Measurements from ENCODE around the gene TMEM80. TPM values are rescaled to one million over a fixed set of nuclear protein-coding genes. Genes with fewer than 3 reads are reported as not detected.
"Not testable (repeated sequence)": the region's sequence is repeated elsewhere in the genome, so short reads cannot be mapped to it uniquely, and the experiment has no call there.

The TMEM80 gene
- 10 to 100 TPM; 31.0 to 38.4 (median 33.2) TPM for polyA plus RNA-seq (ENCODE audit: insufficient read length in 3 of 3)

- peak; percentile 90 to 97 (median 96) for DNase-seq (ENCODE audit: low read depth in 3 of 3, low spot score in 2 of 3)
These were observed at the start of gene TMEM80 for GRCh38 chr11:695538-696248. Gene TMEM80 (plus strand): TSS chr11:695816. CDS start chr11:695828, 12 bp downstream.

- DNase-seq (ENCODE audit: low read depth in 3 of 3, low spot score in 2 of 3), result no peak
These were observed 49.4 kb upstream of the TMEM80 start for GRCh38 chr11:646214-646613.

GRCh38 chr11:647672-648158, 47.9 kb upstream of the TMEM80 start:
- DNase-seq (ENCODE audit: low read depth in 3 of 3, low spot score in 2 of 3), result not testable (repeated sequence)

GRCh38 chr11:650482-650881, 45.1 kb upstream of the TMEM80 start:
- no peak for DNase-seq (ENCODE audit: low read depth in 3 of 3, low spot score in 2 of 3)

GRCh38 chr11:653136-653535, 42.5 kb upstream of the TMEM80 start:
- DNase-seq (ENCODE audit: low read depth in 3 of 3, low spot score in 2 of 3), result not testable (repeated sequence)

GRCh38 chr11:653837-654236, 41.8 kb upstream of the TMEM80 start:
- no peak for DNase-seq (ENCODE audit: low read depth in 3 of 3, low spot score in 2 of 3)

- not testable (repeated sequence) for DNase-seq (ENCODE audit: low read depth in 3 of 3, low spot score in 2 of 3)
These were observed 41.2 kb upstream of the TMEM80 start for GRCh38 chr11:654444-654843.

GRCh38 chr11:655036-655726, 40.4 kb upstream of the TMEM80 start:
- DNase-seq (ENCODE audit: low read depth in 3 of 3, low spot score in 2 of 3), result no peak

- no peak for DNase-seq (ENCODE audit: low read depth in 3 of 3, low spot score in 2 of 3)
These were observed 39.2 kb upstream of the TMEM80 start for GRCh38 chr11:656426-656825.

GRCh38 chr11:656866-657265, 38.8 kb upstream of the TMEM80 start:
- no peak for DNase-seq (ENCODE audit: low read depth in 3 of 3, low spot score in 2 of 3)

GRCh38 chr11:657691-658126, 37.9 kb upstream of the TMEM80 start:
- DNase-seq (ENCODE audit: low read depth in 3 of 3, low spot score in 2 of 3), result no peak

GRCh38 chr11:659532-660085, 36.0 kb upstream of the TMEM80 start:
- DNase-seq (ENCODE audit: low read depth in 3 of 3, low spot score in 2 of 3), result no peak

GRCh38 chr11:660281-660680, 35.3 kb upstream of the TMEM80 start:
- no peak for DNase-seq (ENCODE audit: low read depth in 3 of 3, low spot score in 2 of 3)

GRCh38 chr11:660681-661444, 34.8 kb upstream of the TMEM80 start:
- no peak for DNase-seq (ENCODE audit: low read depth in 3 of 3, low spot score in 2 of 3)

GRCh38 chr11:662689-663274, 32.8 kb upstream of the TMEM80 start:
- DNase-seq (ENCODE audit: low read depth in 3 of 3, low spot score in 2 of 3), result no peak

GRCh38 chr11:665062-665703, 30.4 kb upstream of the TMEM80 start:
- peak in 2 of 3 donors; percentile 36 to 37 for DNase-seq (ENCODE audit: low read depth in 3 of 3, low spot score in 2 of 3)

GRCh38 chr11:665704-666281, 29.8 kb upstream of the TMEM80 start:
- DNase-seq (ENCODE audit: low read depth in 3 of 3, low spot score in 2 of 3), result no peak

- DNase-seq (ENCODE audit: low read depth in 3 of 3, low spot score in 2 of 3), result no peak
These were observed 21.8 kb upstream of the TMEM80 start for GRCh38 chr11:673866-674265.

GRCh38 chr11:674406-674805, 21.2 kb upstream of the TMEM80 start:
- no peak for DNase-seq (ENCODE audit: low read depth in 3 of 3, low spot score in 2 of 3)

GRCh38 chr11:678297-678696, 17.3 kb upstream of the TMEM80 start:
- DNase-seq (ENCODE audit: low read depth in 3 of 3, low spot score in 2 of 3), result no peak

All from right renal cortex interstitium (tissue), 3 donors.